IMR-90 (cell line): ENCODE measurements around the gene ARHGEF39.

Experiments used
- POLR2A ChIP-seq: IDR thresholded peaks from 2 replicates; pipeline ENCODE4 v1.6.1; 2012; ENCODE audit warnings: mild to moderate bottlenecking, low read depth, low read length
- TF ChIP-seq, protein P1 (sequence below): conservative IDR thresholded peaks from 2 replicates; pipeline ENCODE4 v1.5.1; 2012; ENCODE audit warnings: mild to moderate bottlenecking, low read depth, low read length, improper control_type of control experiment

DNA sequence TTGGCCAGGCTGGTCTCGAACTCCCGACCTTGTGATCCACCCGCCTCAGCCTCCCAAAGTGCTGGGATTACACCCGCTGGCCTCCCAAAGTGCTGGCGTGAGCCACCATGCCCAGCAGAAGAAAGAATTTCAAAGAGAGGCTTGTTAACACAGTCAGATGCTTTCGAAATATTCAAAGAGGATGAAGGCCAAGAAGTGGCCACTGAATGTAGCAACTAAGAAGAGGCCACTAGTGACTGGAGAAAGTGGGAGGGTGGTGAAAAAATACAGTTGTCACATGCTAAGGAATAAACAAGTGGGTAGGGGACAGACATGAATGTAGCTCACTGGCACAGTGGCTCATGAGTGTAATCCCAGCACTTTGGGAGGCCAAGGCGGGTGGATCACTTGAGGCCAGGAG lies 37.7 kb upstream of the ARHGEF39 start:
- TF ChIP-seq, protein P1, sequence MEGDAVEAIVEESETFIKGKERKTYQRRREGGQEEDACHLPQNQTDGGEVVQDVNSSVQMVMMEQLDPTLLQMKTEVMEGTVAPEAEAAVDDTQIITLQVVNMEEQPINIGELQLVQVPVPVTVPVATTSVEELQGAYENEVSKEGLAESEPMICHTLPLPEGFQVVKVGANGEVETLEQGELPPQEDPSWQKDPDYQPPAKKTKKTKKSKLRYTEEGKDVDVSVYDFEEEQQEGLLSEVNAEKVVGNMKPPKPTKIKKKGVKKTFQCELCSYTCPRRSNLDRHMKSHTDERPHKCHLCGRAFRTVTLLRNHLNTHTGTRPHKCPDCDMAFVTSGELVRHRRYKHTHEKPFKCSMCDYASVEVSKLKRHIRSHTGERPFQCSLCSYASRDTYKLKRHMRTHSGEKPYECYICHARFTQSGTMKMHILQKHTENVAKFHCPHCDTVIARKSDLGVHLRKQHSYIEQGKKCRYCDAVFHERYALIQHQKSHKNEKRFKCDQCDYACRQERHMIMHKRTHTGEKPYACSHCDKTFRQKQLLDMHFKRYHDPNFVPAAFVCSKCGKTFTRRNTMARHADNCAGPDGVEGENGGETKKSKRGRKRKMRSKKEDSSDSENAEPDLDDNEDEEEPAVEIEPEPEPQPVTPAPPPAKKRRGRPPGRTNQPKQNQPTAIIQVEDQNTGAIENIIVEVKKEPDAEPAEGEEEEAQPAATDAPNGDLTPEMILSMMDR: no peak
- TF ChIP-seq POLR2A: no peak
